Epidermal melanocyte (primary cell): ENCODE measurements around the gene AKT3.

Source experiments
- DNase-seq: peaks from one replicate; pipeline ENCODE4 v3.0.0; 2011; ENCODE audit warnings: low spot score; ENCODE audit not compliant: insufficient read length

AKT3 gene

GRCh38 chr1:243559575-243560162, 290.4 kb downstream of the AKT3 start:
- DNase-seq = no peak

- no peak for DNase-seq
These were observed 291.5 kb downstream of the AKT3 start for GRCh38 chr1:243558576-243558975.

- no peak for DNase-seq
These were observed 292.2 kb downstream of the AKT3 start for GRCh38 chr1:243557866-243558265.

- DNase-seq = no peak
These were observed 295.4 kb downstream of the AKT3 start for GRCh38 chr1:243554686-243555085.

- no peak for DNase-seq
These were observed 297.0 kb downstream of the AKT3 start for GRCh38 chr1:243553090-243553489.

GRCh38 chr1:243550276-243550675, 299.8 kb downstream of the AKT3 start:
- DNase-seq = no peak

GRCh38 chr1:243549791-243550190, 300.3 kb downstream of the AKT3 start:
- DNase-seq = no peak

GRCh38 chr1:243549108-243549507, 300.9 kb downstream of the AKT3 start:
- DNase-seq = no peak

GRCh38 chr1:243548516-243548915, 301.5 kb downstream of the AKT3 start:
- DNase-seq = no peak

GRCh38 chr1:243547891-243548290, 302.2 kb downstream of the AKT3 start:
- DNase-seq = no peak

GRCh38 chr1:243546457-243546856, 303.6 kb downstream of the AKT3 start:
- no peak for DNase-seq

GRCh38 chr1:243543501-243543900, 306.5 kb downstream of the AKT3 start:
- no peak for DNase-seq

GRCh38 chr1:243542739-243543415, 307.2 kb downstream of the AKT3 start:
- no peak for DNase-seq

- DNase-seq = no peak
These were observed 310.4 kb downstream of the AKT3 start for GRCh38 chr1:243539636-243540035.

GRCh38 chr1:243535014-243535413, 315.0 kb downstream of the AKT3 start:
- no peak for DNase-seq

- DNase-seq = no peak
These were observed 320.5 kb downstream of the AKT3 start for GRCh38 chr1:243529512-243529911.

- DNase-seq = no peak
These were observed 321.5 kb downstream of the AKT3 start for GRCh38 chr1:243528459-243529121.

GRCh38 chr1:243526180-243526579, 323.9 kb downstream of the AKT3 start:
- no peak for DNase-seq

GRCh38 chr1:243525085-243525487, 325.0 kb downstream of the AKT3 start:
- DNase-seq = no peak

GRCh38 chr1:243523766-243524165, 326.3 kb downstream of the AKT3 start:
- no peak for DNase-seq

GRCh38 chr1:243520831-243521230, 329.2 kb downstream of the AKT3 start:
- no peak for DNase-seq

- DNase-seq = no peak
These were observed 335.1 kb downstream of the AKT3 start for GRCh38 chr1:243514927-243515326.
